ENCODE results near the gene ETV3L. TPM values are rescaled to one million over a fixed set of nuclear protein-coding genes. Genes with fewer than 3 reads are reported as not detected.
"Not testable (repeated sequence)": the region's sequence is repeated elsewhere in the genome, so short reads cannot be mapped to it uniquely, and the experiment has no call there.

The ETV3L gene
- total and polyA plus RNA-seq, 2 donors = 0.14 to 1.0 TPM

DNA sequence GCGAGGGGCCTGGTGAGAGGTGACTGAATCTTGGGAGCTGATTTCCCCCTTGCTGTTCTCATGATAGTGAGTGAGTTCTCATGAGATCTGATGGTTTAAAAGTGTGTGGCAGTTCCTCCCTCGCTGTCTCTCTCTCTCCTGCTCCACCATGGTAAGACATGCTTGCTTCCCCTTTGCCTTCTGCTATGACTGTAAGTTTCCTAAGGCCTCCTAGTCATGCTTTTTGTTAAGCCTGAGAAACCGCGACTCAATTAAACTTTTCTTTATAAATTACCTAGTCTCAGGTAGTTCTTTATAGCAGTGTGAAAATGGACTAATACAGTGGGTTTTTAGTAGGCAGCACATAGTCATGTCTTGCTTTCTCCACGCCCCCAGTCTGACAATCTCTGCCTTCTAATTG lies 43.9 kb downstream of the ETV3L start:
- not testable (repeated sequence) for H3K27ac ChIP-seq (ENCODE audit: low read depth in 1 of 2, low read length in 1 of 2); H3K9me3 ChIP-seq (ENCODE audit: control insufficient read depth in 2 of 2, insufficient read depth in 1 of 2, low read length in 1 of 2); H3K27me3 ChIP-seq (ENCODE audit: control insufficient read depth in 2 of 2, insufficient read depth in 1 of 2, low read length in 1 of 2); H3K36me3 ChIP-seq (ENCODE audit: control insufficient read depth in 2 of 2, insufficient read depth in 2 of 2, low read length in 1 of 2); DNase-seq (ENCODE audit: low read depth in 6 of 9, low spot score in 9 of 9); H3K4me1 ChIP-seq (ENCODE audit: control insufficient read depth in 2 of 2, insufficient read depth in 2 of 2, low read length in 2 of 2); H3K4me3 ChIP-seq (ENCODE audit: low read length in 2 of 2)
- WGBS = 90% methylated on average over 5 of the region's 5 CpGs

DNA sequence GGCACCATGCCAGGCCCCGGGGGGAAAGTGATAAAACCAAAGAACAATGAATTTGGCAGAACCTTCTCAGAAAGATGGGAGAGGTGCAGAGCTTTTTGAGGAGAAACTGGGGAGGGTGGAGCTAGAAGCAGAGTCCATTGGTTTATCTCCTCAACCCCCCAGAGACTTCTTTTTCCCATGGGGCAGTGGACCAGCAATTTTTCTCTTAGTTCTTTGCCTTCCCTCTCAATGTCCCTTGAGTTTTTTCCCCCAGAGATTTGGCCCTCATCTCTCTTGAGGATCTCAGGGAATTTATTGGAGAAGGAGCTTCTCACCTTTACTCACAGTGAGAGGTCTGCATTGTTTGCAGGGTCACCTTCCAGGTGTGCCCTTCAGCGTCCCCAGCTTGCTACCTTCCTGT lies 48.8 kb downstream of the ETV3L start:
- Histone ChIP-seq H3K4me3 (ENCODE audit: low read length in 2 of 2) (no peak overlapping the region), H3K36me3 (ENCODE audit: control insufficient read depth in 2 of 2, insufficient read depth in 2 of 2, low read length in 1 of 2) (no peaks in the 10 kb centered on the region), H3K27ac (ENCODE audit: low read depth in 1 of 2, low read length in 1 of 2) (no peak overlapping the region), H3K27me3 (ENCODE audit: control insufficient read depth in 2 of 2, insufficient read depth in 1 of 2, low read length in 1 of 2) (peaks cover 15 to 46% of the 10 kb centered on the region in 2 donors), H3K9me3 (ENCODE audit: control insufficient read depth in 2 of 2, insufficient read depth in 1 of 2, low read length in 1 of 2) (no peaks in the 10 kb centered on the region), H3K4me1 (ENCODE audit: control insufficient read depth in 2 of 2, insufficient read depth in 2 of 2, low read length in 2 of 2) (peaks cover 0 to 7% of the 10 kb centered on the region in 2 donors)
- WGBS = 77% methylated on average over 2 of the region's 2 CpGs
- no peak for DNase-seq (ENCODE audit: low read depth in 6 of 9, low spot score in 9 of 9)

DNA sequence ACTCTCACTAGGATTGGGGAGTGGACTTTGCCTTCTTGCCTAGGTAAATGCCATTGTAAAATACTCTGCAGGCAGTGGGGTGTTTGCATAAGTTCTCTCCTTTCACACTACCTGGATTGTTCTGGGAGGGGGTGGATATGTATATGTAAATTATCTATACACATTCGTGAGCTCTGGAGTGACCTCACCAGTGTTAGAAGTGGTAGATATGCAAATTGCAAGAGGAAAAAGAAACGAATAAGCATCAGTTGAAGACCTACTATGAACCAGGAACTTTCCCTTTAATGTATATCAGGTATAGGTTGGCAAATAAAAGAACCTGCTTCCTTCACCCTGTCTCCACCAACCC lies 52.6 kb downstream of the ETV3L start:
- H3K27ac ChIP-seq (ENCODE audit: low read depth in 1 of 2, low read length in 1 of 2) = no peak overlapping the region
- H3K4me1 ChIP-seq (ENCODE audit: control insufficient read depth in 2 of 2, insufficient read depth in 2 of 2, low read length in 2 of 2) = peaks cover 0 to 7% of the 10 kb centered on the region in 2 donors
- H3K27me3 ChIP-seq (ENCODE audit: control insufficient read depth in 2 of 2, insufficient read depth in 1 of 2, low read length in 1 of 2) = peaks cover 42 to 83% of the 10 kb centered on the region in 2 donors
- no peak for DNase-seq (ENCODE audit: low read depth in 6 of 9, low spot score in 9 of 9)
- H3K9me3 ChIP-seq (ENCODE audit: control insufficient read depth in 2 of 2, insufficient read depth in 1 of 2, low read length in 1 of 2) = no peaks in the 10 kb centered on the region
- no peaks in the 10 kb centered on the region for H3K36me3 ChIP-seq (ENCODE audit: control insufficient read depth in 2 of 2, insufficient read depth in 2 of 2, low read length in 1 of 2)
- H3K4me3 ChIP-seq (ENCODE audit: low read length in 2 of 2) = no peak overlapping the region
- WGBS = 40% methylated on average over 2 of the region's 2 CpGs

DNA sequence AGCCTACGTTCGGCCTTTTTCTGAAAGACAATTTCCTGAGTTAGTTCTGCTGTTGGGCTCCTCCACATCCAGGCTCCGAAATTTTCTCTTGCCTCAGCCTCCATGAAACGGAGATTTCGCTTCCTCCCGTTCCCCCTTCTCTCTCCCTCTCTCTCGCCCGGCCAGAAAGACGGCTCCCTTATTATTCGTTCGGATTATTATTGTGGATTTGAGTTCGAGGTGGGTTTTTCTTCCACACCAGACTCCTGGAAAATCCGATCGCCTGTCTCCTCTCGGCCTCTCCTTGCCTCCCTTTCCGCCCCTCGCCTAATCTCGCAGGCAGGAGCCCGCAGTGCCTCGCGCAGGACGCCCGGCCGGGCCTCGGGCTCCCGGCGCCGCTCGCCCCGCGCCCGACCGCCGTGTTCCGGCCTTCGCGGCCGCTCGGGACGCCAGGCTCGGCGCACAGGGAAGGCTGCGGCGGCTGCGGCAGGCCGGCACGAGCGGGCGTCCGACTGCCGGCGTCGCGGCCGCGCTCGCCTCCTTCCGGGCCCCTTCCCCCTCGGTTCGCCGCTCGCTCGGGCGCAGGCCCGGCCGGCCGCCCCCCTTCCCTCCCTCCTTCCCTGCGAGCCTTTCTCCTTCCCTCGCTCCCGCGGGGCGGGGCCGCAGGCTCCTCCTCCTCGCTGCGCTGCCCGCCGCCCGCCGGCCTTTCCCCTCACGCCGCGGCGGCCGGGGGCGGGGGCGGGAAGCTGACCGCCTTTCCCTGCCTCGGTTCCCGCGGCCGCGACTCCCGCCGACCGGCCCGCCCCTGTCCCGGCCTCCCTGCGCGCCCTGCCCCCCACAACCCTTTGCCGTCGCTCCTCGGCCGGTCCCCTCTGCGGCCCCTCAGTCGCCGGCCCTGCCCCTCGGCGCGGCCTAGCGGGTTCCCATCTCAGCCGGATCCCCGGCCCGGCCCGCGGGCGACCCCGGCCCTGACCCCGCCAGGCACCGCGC lies 54.1 kb downstream of the ETV3L start, which contains the start of gene ARHGEF11:
TSS of gene ARHGEF11 (minus strand) at position 493 of the 969 bp plus-strand sequence. CDS start 1,412 bp downstream, outside the sequence.
- peak in 2 of 9 donors; percentile 15 to 22 for DNase-seq (ENCODE audit: low read depth in 6 of 9, low spot score in 9 of 9)
- Histone ChIP-seq H3K27ac (ENCODE audit: low read depth in 1 of 2, low read length in 1 of 2) (peak within 1 kb of the TSS; percentile 43 to 74), H3K4me3 (ENCODE audit: low read length in 2 of 2) (peak within 1 kb of the TSS in 1 of 2 donors; percentile 42), H3K36me3 (ENCODE audit: control insufficient read depth in 2 of 2, insufficient read depth in 2 of 2, low read length in 1 of 2) (no peaks in the 10 kb centered on the region), H3K4me1 (ENCODE audit: control insufficient read depth in 2 of 2, insufficient read depth in 2 of 2, low read length in 2 of 2) (peaks cover 0 to 7% of the 10 kb centered on the region in 2 donors), H3K27me3 (ENCODE audit: control insufficient read depth in 2 of 2, insufficient read depth in 1 of 2, low read length in 1 of 2) (peaks cover 44 to 79% of the 10 kb centered on the region in 2 donors), H3K9me3 (ENCODE audit: control insufficient read depth in 2 of 2, insufficient read depth in 1 of 2, low read length in 1 of 2) (no peaks in the 10 kb centered on the region)
- 1% methylated on average over 119 of the region's 120 CpGs for WGBS

DNA sequence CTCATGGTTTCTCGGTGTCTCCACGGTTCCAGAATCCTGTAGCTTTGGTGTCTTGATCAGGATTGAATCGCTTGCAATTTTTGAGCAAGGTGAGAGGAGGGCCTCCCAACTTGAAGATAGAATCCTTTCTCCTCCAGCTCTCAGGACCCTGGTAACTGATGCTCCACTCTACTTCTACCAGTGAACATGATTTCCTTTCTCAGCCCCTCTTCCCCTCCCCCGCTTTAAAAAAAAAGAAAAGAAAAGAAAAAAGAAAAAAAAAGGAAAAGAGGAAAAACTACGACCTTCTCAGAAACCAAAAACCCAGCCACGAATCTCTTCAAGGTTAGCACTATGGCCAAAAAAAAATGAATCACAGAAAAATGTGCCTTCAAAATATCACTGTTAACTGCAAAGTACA lies 55.3 kb downstream of the ETV3L start:
- no peak overlapping the region for H3K4me3 ChIP-seq (ENCODE audit: low read length in 2 of 2)
- H3K9me3 ChIP-seq (ENCODE audit: control insufficient read depth in 2 of 2, insufficient read depth in 1 of 2, low read length in 1 of 2) = no peaks in the 10 kb centered on the region

DNA sequence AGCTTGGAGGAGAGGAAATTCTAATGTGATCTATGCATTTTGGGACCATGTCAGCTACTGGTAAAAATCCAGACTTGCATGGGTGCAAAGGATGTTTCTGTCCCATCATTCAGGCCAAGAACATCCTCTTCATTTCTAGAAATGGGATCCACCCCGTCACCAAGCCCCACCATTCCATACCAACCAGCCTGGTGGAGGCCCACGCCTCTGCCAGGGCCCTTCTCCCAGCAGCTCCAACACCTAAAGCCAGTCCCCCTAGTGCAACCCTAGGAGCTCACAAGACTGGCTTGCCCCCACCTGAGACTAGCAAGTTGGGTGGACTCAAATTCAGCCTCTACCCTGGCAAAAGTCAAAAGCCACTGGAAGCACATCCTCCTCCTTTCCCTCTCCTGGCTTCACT lies 55.9 kb downstream of the ETV3L start:
- DNase-seq (ENCODE audit: low read depth in 6 of 9, low spot score in 9 of 9) = no peak
- H3K27me3 ChIP-seq (ENCODE audit: control insufficient read depth in 2 of 2, insufficient read depth in 1 of 2, low read length in 1 of 2) = peaks cover 44 to 69% of the 10 kb centered on the region in 2 donors

More for the DNA sequence above, 55.3 kb downstream of the ETV3L start:
- WGBS = 75% methylated on average over 6 of the region's 6 CpGs
- Histone ChIP-seq H3K4me1 (ENCODE audit: control insufficient read depth in 2 of 2, insufficient read depth in 2 of 2, low read length in 2 of 2) (peaks cover 0 to 7% of the 10 kb centered on the region in 2 donors), H3K27ac (ENCODE audit: low read depth in 1 of 2, low read length in 1 of 2) (no peak overlapping the region), H3K27me3 (ENCODE audit: control insufficient read depth in 2 of 2, insufficient read depth in 1 of 2, low read length in 1 of 2) (peaks cover 44 to 74% of the 10 kb centered on the region in 2 donors), H3K36me3 (ENCODE audit: control insufficient read depth in 2 of 2, insufficient read depth in 2 of 2, low read length in 1 of 2) (no peaks in the 10 kb centered on the region)
- DNase-seq (ENCODE audit: low read depth in 6 of 9, low spot score in 9 of 9) = no peak

DNA sequence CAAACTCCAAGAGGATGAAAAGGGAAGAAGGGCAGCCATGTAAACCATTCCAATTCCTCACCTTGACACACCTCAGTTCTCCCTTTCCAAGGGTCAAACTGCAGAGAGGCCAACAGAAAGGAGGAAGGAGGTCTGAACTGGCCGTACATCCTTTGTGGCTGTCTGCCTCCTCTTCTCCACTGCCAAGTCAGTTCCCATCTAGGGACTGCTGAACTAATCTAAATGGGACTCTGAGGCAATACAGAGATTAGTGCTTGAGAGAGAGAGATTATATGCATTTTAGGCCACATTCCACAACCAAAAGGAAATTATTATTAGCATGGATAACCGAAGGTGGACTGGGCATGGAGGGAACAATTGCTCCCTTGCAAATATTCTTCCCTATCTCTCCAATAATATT lies 56.8 kb downstream of the ETV3L start:
- no peak for DNase-seq (ENCODE audit: low read depth in 6 of 9, low spot score in 9 of 9)
- Histone ChIP-seq H3K27ac (ENCODE audit: low read depth in 1 of 2, low read length in 1 of 2) (no peak overlapping the region), H3K36me3 (ENCODE audit: control insufficient read depth in 2 of 2, insufficient read depth in 2 of 2, low read length in 1 of 2) (no peaks in the 10 kb centered on the region), H3K9me3 (ENCODE audit: control insufficient read depth in 2 of 2, insufficient read depth in 1 of 2, low read length in 1 of 2) (no peaks in the 10 kb centered on the region), H3K4me1 (ENCODE audit: control insufficient read depth in 2 of 2, insufficient read depth in 2 of 2, low read length in 2 of 2) (peaks cover 0 to 7% of the 10 kb centered on the region in 2 donors), H3K4me3 (ENCODE audit: low read length in 2 of 2) (no peak overlapping the region), H3K27me3 (ENCODE audit: control insufficient read depth in 2 of 2, insufficient read depth in 1 of 2, low read length in 1 of 2) (peaks cover 44 to 64% of the 10 kb centered on the region in 2 donors)
- 87% methylated on average over 2 of the region's 2 CpGs for WGBS

More for the DNA sequence above, 55.9 kb downstream of the ETV3L start:
- H3K27ac ChIP-seq (ENCODE audit: low read depth in 1 of 2, low read length in 1 of 2) = no peak overlapping the region
- WGBS = 95% methylated on average over 2 of the region's 2 CpGs
- no peaks in the 10 kb centered on the region for H3K36me3 ChIP-seq (ENCODE audit: control insufficient read depth in 2 of 2, insufficient read depth in 2 of 2, low read length in 1 of 2)
- no peak overlapping the region for H3K4me3 ChIP-seq (ENCODE audit: low read length in 2 of 2)
- peaks cover 0 to 7% of the 10 kb centered on the region in 2 donors for H3K4me1 ChIP-seq (ENCODE audit: control insufficient read depth in 2 of 2, insufficient read depth in 2 of 2, low read length in 2 of 2)
- H3K9me3 ChIP-seq (ENCODE audit: control insufficient read depth in 2 of 2, insufficient read depth in 1 of 2, low read length in 1 of 2) = no peaks in the 10 kb centered on the region

Other genes starting within 250 kb of the ETV3L start
- 0.33 TPM for gene INSRR, start 240.7 kb downstream of the ETV3L start, total RNA-seq
- gene INSRR, start 240.7 kb downstream of the ETV3L start, polyA plus RNA-seq = 0.43 TPM
- 1.6 TPM for gene NTRK1, start 238.9 kb downstream of the ETV3L start, total RNA-seq
- gene NTRK1, start 238.9 kb downstream of the ETV3L start, polyA plus RNA-seq = 3.1 TPM
- gene PEAR1, start 206.1 kb downstream of the ETV3L start, total RNA-seq = 0.61 TPM
- 2.5 TPM for gene PEAR1, start 206.1 kb downstream of the ETV3L start, polyA plus RNA-seq
- gene LRRC71, start 179.2 kb downstream of the ETV3L start, total RNA-seq = not detected
- 0.11 TPM for gene LRRC71, start 179.2 kb downstream of the ETV3L start, polyA plus RNA-seq
- gene ARHGEF11, start 54.1 kb downstream of the ETV3L start, total RNA-seq = 4.5 TPM
- gene ARHGEF11, start 54.1 kb downstream of the ETV3L start, polyA plus RNA-seq = 5.5 TPM
- gene ETV3, start 38.6 kb upstream of the ETV3L start, total RNA-seq = 10.6 TPM
- gene ETV3, start 38.6 kb upstream of the ETV3L start, polyA plus RNA-seq = 14.3 TPM